ENCODE data around the gene MRPL28. TPM values are rescaled to one million over a fixed set of nuclear protein-coding genes. Genes with fewer than 3 reads are reported as not detected.

Gene MRPL28
- total RNA-seq, 1 experiment from 2014 or later, result 140 TPM

DNA sequence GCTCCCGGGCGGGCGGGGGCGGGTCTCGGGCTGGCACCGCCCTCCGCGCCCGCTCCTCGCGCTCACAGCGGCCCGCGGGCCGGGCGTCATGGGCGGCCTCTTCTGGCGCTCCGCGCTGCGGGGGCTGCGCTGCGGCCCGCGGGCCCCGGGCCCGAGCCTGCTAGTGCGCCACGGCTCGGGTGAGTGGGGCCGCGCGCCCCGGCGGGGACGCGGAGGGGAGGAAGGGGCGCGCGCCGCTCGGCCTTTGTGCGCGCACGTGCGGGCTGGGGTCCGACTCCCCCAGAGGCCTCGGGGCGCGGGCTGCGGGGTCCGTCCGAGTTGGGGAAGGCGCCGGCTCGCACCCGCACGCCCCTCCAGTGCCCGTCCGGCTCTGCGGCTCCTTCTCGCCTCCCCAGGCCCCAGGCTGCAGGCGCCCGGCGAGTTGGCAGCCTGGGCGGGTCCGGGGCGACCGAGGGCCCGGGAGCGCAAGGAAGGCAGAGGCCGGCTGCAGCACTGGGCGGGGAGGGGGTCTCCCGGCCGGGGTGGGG is 26.9 kb upstream of the MRPL28 start, which contains the start of gene NME4:
NME4 (plus strand) TSS at position 65 of the 527 bp plus-strand sequence; CDS start at position 89, 24 bp downstream.
- Histone ChIP-seq H3K4me3 (ENCODE audit: low read depth in 2 of 2, low read length in 2 of 2) (peak within 1 kb of the TSS; percentile 52 to 87), H3K27ac (ENCODE audit: low read length) (peak within 1 kb of the TSS; percentile 94), H3K9me3 (ENCODE audit: control insufficient read depth, insufficient read depth, low read depth, low read length) (no peaks in the 10 kb centered on the region), H3K36me3 (ENCODE audit: control insufficient read depth, insufficient read depth, low read length) (no peaks in the 10 kb centered on the region), H3K27me3 (ENCODE audit: control insufficient read depth, insufficient read depth, low read length) (no peaks in the 10 kb centered on the region), H3K4me1 (ENCODE audit: control insufficient read depth, insufficient read depth, low read length) (peaks cover 34% of the 10 kb centered on the region)
- no TSS peak for BruUV-seq (replicated peaks)
- POLR2A ChIA-PET, result no interaction called here
- ATAC-seq (peak; percentile 33), DNase-seq (ENCODE audit: low read depth, low spot score) (no peak)
- in situ Hi-C loops (cut with HindIII; ENCODE audit: low pct_unique_long_range_greater_than_20kb, low sequenced_read_pairs), result no loop called here
- CTCF ChIA-PET, result no interaction called here
- intact Hi-C loops (cut with micrococcal nuclease; ENCODE audit: unreplicated experiment), result no loop called here
- TF ChIP-seq SIN3A (IDR thresholded peaks at IDR 0.05; ENCODE audit: borderline replicate concordance, insufficient read depth, low read depth, low read length) (0 out of 2 replicates have a peak, but pooled peaks have one; percentile 53), POLR2AphosphoS5 (IDR thresholded peaks at IDR 0.05; ENCODE audit: low read depth, low read length) (no peak; the same call in 1 of the 2 replicates), REST (IDR thresholded peaks at IDR 0.05; ENCODE audit: insufficient read depth in 1 of 2, low read depth in 2 of 2, low read length in 1 of 2) (no peak), TCF7L2 (IDR thresholded peaks at IDR 0.05; ENCODE audit: low read depth, low read length) (no peak)

GRCh38 chr16:396605-397004 is 26.3 kb upstream of the MRPL28 start:
- ChIA-PET CTCF (interaction anchor here (0.5 kb wide), 1 partner anchor 10 kb away, joined by 13 read pairs; no protein-coding TSS in a partner anchor), POLR2A (no interaction called here)
- no TSS peak for BruUV-seq (replicated peaks)
- Histone ChIP-seq H3K4me1 (ENCODE audit: control insufficient read depth, insufficient read depth, low read length) (peaks cover 34% of the 10 kb centered on the region), H3K36me3 (ENCODE audit: control insufficient read depth, insufficient read depth, low read length) (no peaks in the 10 kb centered on the region), H3K27ac (ENCODE audit: low read length) (peak overlapping the region; percentile 94), H3K9me3 (ENCODE audit: control insufficient read depth, insufficient read depth, low read depth, low read length) (no peaks in the 10 kb centered on the region), H3K4me3 (ENCODE audit: low read depth in 2 of 2, low read length in 2 of 2) (peak overlapping the region; percentile 52 to 87), H3K27me3 (ENCODE audit: control insufficient read depth, insufficient read depth, low read length) (no peaks in the 10 kb centered on the region)
- in situ Hi-C loops (cut with HindIII; ENCODE audit: low pct_unique_long_range_greater_than_20kb, low sequenced_read_pairs) (no loop called here), intact Hi-C loops (cut with micrococcal nuclease; ENCODE audit: unreplicated experiment) (no loop called here)
- peak; percentile 54 for ATAC-seq
- no peak for DNase-seq (ENCODE audit: low read depth, low spot score)
- TF ChIP-seq POLR2AphosphoS5 (IDR thresholded peaks at IDR 0.05; ENCODE audit: low read depth, low read length) (peak; percentile 29; the same call in 1 of the 2 replicates), CTCF (IDR thresholded peaks at IDR 0.05) (no peak), REST (IDR thresholded peaks at IDR 0.05; ENCODE audit: insufficient read depth in 1 of 2, low read depth in 2 of 2, low read length in 1 of 2) (no peak), TCF7L2 (IDR thresholded peaks at IDR 0.05; ENCODE audit: low read depth, low read length) (no peak), SIN3A (IDR thresholded peaks at IDR 0.05; ENCODE audit: borderline replicate concordance, insufficient read depth, low read depth, low read length) (0 out of 2 replicates have a peak, but pooled peaks have one; percentile 56)
